WTC11 (cell line): ENCODE data around the gene MCL1. TPM values are rescaled to one million over a fixed set of nuclear protein-coding genes. Genes with fewer than 3 reads are reported as not detected.

Experiments
- AFF4 ChIP-seq: sonication (generic); formaldehyde crosslinking; IDR thresholded peaks from 2 replicates; pipeline ENCODE4 v1.8.1; 2023; ENCODE audit warnings: mild to moderate bottlenecking, missing genetic modification reagents, borderline replicate concordance
- CDX4 ChIP-seq: fragments of 250-450 bp; sonication (Bioruptor Pico); IDR thresholded peaks from 2 replicates; pipeline ENCODE4 v1.9.0; 2021; ENCODE audit warnings: moderate library complexity, mild to moderate bottlenecking, inconsistent platforms, borderline replicate concordance
- ELF4 ChIP-seq: sonication (generic); formaldehyde crosslinking; IDR thresholded peaks from 2 replicates; pipeline ENCODE4 v1.8.1; 2022; ENCODE audit warnings: low read depth, mild to moderate bottlenecking, moderate library complexity, missing genetic modification reagents
- ETV6 ChIP-seq: sonication (generic); formaldehyde crosslinking; IDR thresholded peaks from 2 replicates; pipeline ENCODE4 v1.8.1; 2022; ENCODE audit warnings: mild to moderate bottlenecking, missing genetic modification reagents
- FOXP4 ChIP-seq: sonication (generic); formaldehyde crosslinking; IDR thresholded peaks from 2 replicates; pipeline ENCODE4 v1.8.0; 2022; ENCODE audit warnings: mild to moderate bottlenecking, missing genetic modification reagents
- GABPB1 ChIP-seq: sonication (generic); formaldehyde crosslinking; IDR thresholded peaks from 2 replicates; pipeline ENCODE4 v1.8.1; 2023; ENCODE audit warnings: mild to moderate bottlenecking, missing genetic modification reagents
- GRHL2 ChIP-seq: fragments of 250-450 bp; sonication (Bioruptor Pico); IDR thresholded peaks from 2 replicates; pipeline ENCODE4 v1.8.0; 2022; ENCODE audit warnings: mild to moderate bottlenecking, moderate library complexity; ENCODE audit not compliant: insufficient replicate concordance, severe bottlenecking
- MAX ChIP-seq: sonication (generic); formaldehyde crosslinking; IDR thresholded peaks from 2 replicates; pipeline ENCODE4 v1.8.0; 2022; ENCODE audit warnings: mild to moderate bottlenecking, missing genetic modification reagents
- PRDM15 ChIP-seq: sonication (generic); formaldehyde crosslinking; IDR thresholded peaks from 2 replicates; pipeline ENCODE4 v1.8.0; 2022; ENCODE audit warnings: missing genetic modification reagents
- PRRX2 ChIP-seq: fragments of 250-450 bp; sonication (Bioruptor Pico); IDR thresholded peaks from 2 replicates; pipeline ENCODE4 v1.8.0; 2021; ENCODE audit warnings: mild to moderate bottlenecking
- SMAD4 ChIP-seq: sonication (generic); formaldehyde crosslinking; IDR thresholded peaks from 2 replicates; pipeline ENCODE4 v1.8.0; 2022; ENCODE audit warnings: mild to moderate bottlenecking, missing genetic modification reagents
- SP1 ChIP-seq: sonication (generic); formaldehyde crosslinking; conservative IDR thresholded peaks from 2 replicates; pipeline ENCODE4 v1.8.1; 2022; ENCODE audit warnings: missing genetic modification reagents
- TEAD1 ChIP-seq: sonication (generic); formaldehyde crosslinking; IDR thresholded peaks from 2 replicates; pipeline ENCODE4 v1.8.0; 2022; ENCODE audit warnings: mild to moderate bottlenecking, missing genetic modification reagents
- ZBTB21 ChIP-seq: sonication (generic); formaldehyde crosslinking; IDR thresholded peaks from 2 replicates; pipeline ENCODE4 v1.8.1; 2023; ENCODE audit warnings: mild to moderate bottlenecking, missing genetic modification reagents, borderline replicate concordance
- ZNF281 ChIP-seq: sonication (generic); formaldehyde crosslinking; IDR thresholded peaks from 2 replicates; pipeline ENCODE4 v1.8.0; 2023; ENCODE audit warnings: mild to moderate bottlenecking, missing genetic modification reagents
- ZNF423 ChIP-seq: fragments of 250-450 bp; sonication (Bioruptor Pico); IDR thresholded peaks from 2 replicates; pipeline ENCODE4 v2.1.2; 2022; ENCODE audit warnings: mild to moderate bottlenecking, moderate library complexity
- ZNF671 ChIP-seq: fragments of 250-450 bp; sonication (Bioruptor Pico); IDR thresholded peaks from 2 replicates; pipeline ENCODE4 v1.8.0; 2021; ENCODE audit warnings: mild to moderate bottlenecking
- total RNA-seq: library from RNA; stranded (reverse); gene quantifications from 3 replicates; pipeline ENCODE4 v1.2.3, GENCODE V29; 2021

The MCL1 gene
- total RNA-seq, 1 experiment from 2014 or later, result 191 TPM

- peak; percentile 60; the same call in 1 of the 2 replicates for TF ChIP-seq PRRX2 (CRISPR knock-in tag)
- TF ChIP-seq AFF4 (CRISPR knock-in tag), result 0 out of 2 replicates have a peak, but pooled peaks have one; percentile 63
- TF ChIP-seq ZNF423 (CRISPR knock-in tag), result no peak
- TF ChIP-seq MAX (CRISPR knock-in tag), result 0 out of 2 replicates have a peak, but pooled peaks have one; percentile 41
- peak; percentile 59; the same call in 1 of the 2 replicates for TF ChIP-seq FOXP4 (CRISPR knock-in tag)
- no peak for TF ChIP-seq SMAD4 (CRISPR knock-in tag)
- TF ChIP-seq ETV6 (CRISPR knock-in tag), result no peak
- TF ChIP-seq CDX4 (CRISPR knock-in tag), result 0 out of 2 replicates have a peak, but pooled peaks have one; percentile 40
- TF ChIP-seq GRHL2, result no peak
- no peak for TF ChIP-seq ZBTB21 (CRISPR knock-in tag)
- TF ChIP-seq ZNF671 (CRISPR knock-in tag), result no peak
- TF ChIP-seq SP1 (CRISPR knock-in tag), result peak; percentile 68; the same call in 1 of the 2 replicates
- TF ChIP-seq ELF4 (CRISPR knock-in tag), result no peak
- no peak for TF ChIP-seq PRDM15 (CRISPR knock-in tag)
- TF ChIP-seq ZNF281 (CRISPR knock-in tag), result peak; percentile 95; the same call in 1 of the 2 replicates
- TF ChIP-seq GABPB1, result peak; percentile 43; the same call in 1 of the 2 replicates
- peak; percentile 86 for TF ChIP-seq TEAD1
These were observed 11.5 kb downstream of the MCL1 start (continued) for GRCh38 chr1:150567717-150568593.
